Neural crest cell (in vitro differentiated cells): ENCODE results near the gene OTUB2. TPM values are rescaled to one million over a fixed set of nuclear protein-coding genes. Genes with fewer than 3 reads are reported as not detected.
A peak's percentile ranks its signal among the peaks of the same experiment; 100 is the strongest.
"Not testable (repeated sequence)": the region's sequence is repeated elsewhere in the genome, so short reads cannot be mapped to it uniquely, and the experiment has no call there.

Experiments used
- DNase-seq: peaks from one replicate; pipeline ENCODE4 v3.0.0; 2021; ENCODE audit warnings: low read depth, mixed read lengths, low spot score
- H3K27ac Mint-ChIP-seq: one replicate; pipeline ENCODE4 v1.8.0; 2021; ENCODE audit warnings: mild to moderate bottlenecking, mixed read lengths; ENCODE audit not compliant: unreplicated experiment
- H3K27me3 Mint-ChIP-seq: 2 replicates; pipeline ENCODE4 v1.8.0; 2021; ENCODE audit warnings: low read depth, mild to moderate bottlenecking, mixed read lengths
- H3K36me3 Mint-ChIP-seq: 2 replicates; pipeline ENCODE4 v1.8.0; 2021; ENCODE audit warnings: low read depth, mild to moderate bottlenecking, mixed read lengths
- H3K4me1 Mint-ChIP-seq: 2 replicates; pipeline ENCODE4 v1.8.0; 2021; ENCODE audit warnings: mixed read lengths
- H3K4me3 Mint-ChIP-seq: one replicate; pipeline ENCODE4 v1.8.0; 2021; ENCODE audit warnings: mild to moderate bottlenecking, mixed read lengths
- H3K9me3 Mint-ChIP-seq: 2 replicates; pipeline ENCODE4 v1.8.0; 2021; ENCODE audit warnings: mixed read lengths
- CTCF ChIP-seq: fragments of 200-600 bp; sonication (generic); conservative IDR thresholded peaks from 2 replicates; pipeline ENCODE4 v1.5.0; 2021; ENCODE audit warnings: antibody characterized with exemption, mild to moderate bottlenecking
- total RNA-seq: library from RNA; stranded (reverse); gene quantifications from 2 replicates; pipeline ENCODE4 v1.2.1, GENCODE V29; 2021

Gene OTUB2
- total RNA-seq, 1 donor from 2014 or later, result 4.4 TPM

DNA sequence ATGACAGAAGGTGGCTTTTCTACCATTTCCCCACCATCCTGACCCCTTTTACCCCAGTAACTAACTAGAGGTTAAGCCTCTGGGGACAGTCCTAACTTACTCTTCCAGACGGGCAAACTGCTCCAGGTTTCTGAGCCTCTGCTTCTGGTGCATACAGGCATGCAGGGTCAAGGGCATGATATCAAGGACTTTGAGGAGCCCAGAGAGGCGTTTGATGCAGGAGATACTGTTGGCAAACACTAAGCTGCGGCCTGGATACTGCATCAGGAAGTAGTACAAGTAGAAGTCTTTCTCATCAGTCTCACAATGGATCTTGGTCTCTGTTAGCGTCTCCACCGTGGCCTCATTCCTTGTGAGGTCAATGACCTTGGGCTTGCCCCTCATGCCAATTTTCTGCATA is 33.9 kb downstream of the OTUB2 start:
- no peak for DNase-seq
- Mint-ChIP-seq H3K4me3 (no peak overlapping the region), H3K27ac (no peak overlapping the region), H3K4me1 (peaks cover 14% of the 10 kb centered on the region), H3K36me3 (peaks cover 25% of the 10 kb centered on the region), H3K9me3 (no peaks in the 10 kb centered on the region), H3K27me3 (no peaks in the 10 kb centered on the region)
- TF ChIP-seq CTCF, result no peak

DNA sequence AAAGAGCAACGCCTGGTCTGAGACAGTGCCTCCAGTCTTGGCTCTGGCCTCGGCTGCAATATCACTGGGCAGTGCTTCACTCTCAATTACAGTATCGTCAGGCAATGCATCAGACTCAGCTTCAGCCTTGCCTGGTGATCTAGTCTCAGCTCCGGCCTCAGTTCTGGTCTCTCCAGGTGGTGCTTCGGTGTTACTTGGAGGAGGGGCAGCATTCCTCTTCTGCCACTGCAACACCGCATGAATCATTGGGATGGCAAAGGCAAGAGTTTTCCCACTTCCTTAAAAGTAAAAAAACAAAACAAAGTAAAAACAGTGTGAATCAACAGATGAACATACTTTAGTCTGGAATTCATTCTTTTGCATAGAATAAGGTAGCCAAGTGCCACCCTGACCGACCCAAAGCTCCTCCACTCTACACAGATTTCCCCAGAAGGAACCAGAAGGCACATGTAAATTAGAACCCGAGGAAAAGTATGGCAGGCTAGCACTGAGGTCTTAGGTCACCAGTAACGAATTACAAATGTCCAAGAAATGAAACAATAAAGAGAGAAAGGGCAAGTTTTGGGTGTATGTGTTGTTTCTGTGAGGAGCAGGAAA is 36.3 kb downstream of the OTUB2 start:
- peak overlapping the region; percentile 3 for H3K27ac Mint-ChIP-seq
- peaks cover 24% of the 10 kb centered on the region for H3K4me1 Mint-ChIP-seq
- no peak for TF ChIP-seq CTCF
- DNase-seq, result no peak
- no peaks in the 10 kb centered on the region for H3K27me3 Mint-ChIP-seq
- peaks cover 29% of the 10 kb centered on the region for H3K36me3 Mint-ChIP-seq
- peaks cover under 1% of the 10 kb centered on the region for H3K9me3 Mint-ChIP-seq
- H3K4me3 Mint-ChIP-seq, result no peak overlapping the region

DNA sequence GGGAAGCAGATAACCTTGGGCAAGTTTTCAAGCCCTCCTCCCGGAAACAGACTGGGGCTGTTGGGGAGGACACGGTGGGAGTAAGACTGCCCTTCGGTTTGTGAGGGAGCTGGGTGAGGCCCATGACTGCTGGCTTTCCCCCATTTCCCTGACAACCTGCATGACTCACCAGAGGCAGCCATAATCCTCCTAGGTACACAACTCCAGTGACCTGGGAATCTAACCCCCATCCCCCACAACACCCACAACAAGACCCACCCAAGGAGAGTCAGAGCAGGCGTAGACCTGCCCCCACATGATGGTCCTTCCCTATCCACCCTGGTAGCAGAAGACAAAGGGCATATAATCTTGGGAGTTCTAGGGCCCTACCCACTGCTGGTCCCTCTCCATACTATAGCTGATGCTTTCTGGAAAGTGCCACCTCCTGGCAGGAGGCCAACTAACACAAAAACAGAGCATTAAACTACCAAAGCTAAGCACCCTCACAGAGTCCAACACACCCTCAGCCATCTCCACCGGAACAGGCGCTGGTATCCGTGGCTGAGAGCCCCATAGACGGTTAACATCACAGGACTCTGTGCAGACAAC is 40.0 kb downstream of the OTUB2 start:
- Mint-ChIP-seq H3K4me1 (peaks cover 22% of the 10 kb centered on the region), H3K27ac (peak overlapping the region; percentile 35), H3K36me3 (peaks cover 52% of the 10 kb centered on the region), H3K4me3 (no peak overlapping the region), H3K9me3 (peaks cover 26% of the 10 kb centered on the region), H3K27me3 (no peaks in the 10 kb centered on the region)
- no peak for TF ChIP-seq CTCF
- no peak for DNase-seq

GRCh38 chr14:94072076-94072475 is 45.9 kb downstream of the OTUB2 start:
- H3K9me3 Mint-ChIP-seq, result peaks cover 45% of the 10 kb centered on the region
- H3K36me3 Mint-ChIP-seq, result peaks cover 67% of the 10 kb centered on the region
- not testable (repeated sequence) for H3K4me3 Mint-ChIP-seq, H3K4me1 Mint-ChIP-seq, H3K27me3 Mint-ChIP-seq, H3K27ac Mint-ChIP-seq, DNase-seq

GRCh38 chr14:94074534-94074933 is 48.4 kb downstream of the OTUB2 start:
- DNase-seq, result no peak
- Mint-ChIP-seq H3K4me1 (peaks cover 29% of the 10 kb centered on the region), H3K27ac (no peak overlapping the region), H3K36me3 (peaks cover 59% of the 10 kb centered on the region), H3K4me3 (no peak overlapping the region), H3K9me3 (peaks cover 31% of the 10 kb centered on the region), H3K27me3 (no peaks in the 10 kb centered on the region)
- TF ChIP-seq CTCF, result no peak

DNA sequence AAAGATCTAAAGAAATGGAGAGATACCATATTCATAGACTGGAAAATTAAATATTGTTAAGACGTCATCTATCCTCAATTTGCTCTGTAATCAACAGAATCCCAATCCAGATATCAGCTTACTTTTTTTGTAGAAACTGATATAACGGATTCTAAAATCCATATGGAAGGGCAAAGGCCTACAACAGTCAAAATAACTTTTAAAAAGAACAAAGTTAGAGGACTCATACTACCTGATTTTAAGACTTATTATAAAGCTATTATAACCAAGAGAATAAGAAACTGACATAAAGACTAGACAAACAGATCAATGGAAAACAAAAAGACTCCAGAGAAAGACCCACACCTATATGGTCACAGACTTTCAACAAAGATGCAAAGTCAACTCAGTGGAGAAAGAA is 48.9 kb downstream of the OTUB2 start:
- no peak for DNase-seq
- Mint-ChIP-seq H3K9me3 (peaks cover 30% of the 10 kb centered on the region), H3K27me3 (no peaks in the 10 kb centered on the region), H3K4me3 (peak overlapping the region; percentile 62), H3K4me1 (peaks cover 34% of the 10 kb centered on the region), H3K27ac (no peak overlapping the region), H3K36me3 (peaks cover 57% of the 10 kb centered on the region)
- no peak for TF ChIP-seq CTCF
